ENCODE data around the gene ASIC2.
A peak's percentile ranks its signal among the peaks of the same experiment; 100 is the strongest.

Gene ASIC2

DNA sequence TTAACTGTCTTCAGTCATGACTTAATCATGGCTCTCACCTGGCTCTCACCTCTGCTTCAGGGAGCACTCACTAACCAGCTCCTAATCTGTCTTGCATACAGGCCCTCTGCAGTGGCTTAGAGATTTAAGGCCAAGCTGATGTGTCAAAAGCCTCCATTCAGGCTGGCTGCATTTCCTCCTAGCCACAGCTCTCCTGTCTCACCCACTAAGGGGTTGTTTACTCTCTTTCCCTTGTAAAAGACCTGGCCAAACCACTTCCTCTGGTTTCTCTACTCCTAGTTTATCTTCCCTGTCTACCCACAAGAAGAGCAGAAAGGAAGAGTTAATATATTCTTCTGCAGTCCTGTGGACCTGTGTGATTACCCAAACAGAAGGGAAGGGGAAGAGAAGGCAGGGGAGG, 9.3 kb upstream of the ASIC2 start:
- TF ChIP-seq, protein P1, sequence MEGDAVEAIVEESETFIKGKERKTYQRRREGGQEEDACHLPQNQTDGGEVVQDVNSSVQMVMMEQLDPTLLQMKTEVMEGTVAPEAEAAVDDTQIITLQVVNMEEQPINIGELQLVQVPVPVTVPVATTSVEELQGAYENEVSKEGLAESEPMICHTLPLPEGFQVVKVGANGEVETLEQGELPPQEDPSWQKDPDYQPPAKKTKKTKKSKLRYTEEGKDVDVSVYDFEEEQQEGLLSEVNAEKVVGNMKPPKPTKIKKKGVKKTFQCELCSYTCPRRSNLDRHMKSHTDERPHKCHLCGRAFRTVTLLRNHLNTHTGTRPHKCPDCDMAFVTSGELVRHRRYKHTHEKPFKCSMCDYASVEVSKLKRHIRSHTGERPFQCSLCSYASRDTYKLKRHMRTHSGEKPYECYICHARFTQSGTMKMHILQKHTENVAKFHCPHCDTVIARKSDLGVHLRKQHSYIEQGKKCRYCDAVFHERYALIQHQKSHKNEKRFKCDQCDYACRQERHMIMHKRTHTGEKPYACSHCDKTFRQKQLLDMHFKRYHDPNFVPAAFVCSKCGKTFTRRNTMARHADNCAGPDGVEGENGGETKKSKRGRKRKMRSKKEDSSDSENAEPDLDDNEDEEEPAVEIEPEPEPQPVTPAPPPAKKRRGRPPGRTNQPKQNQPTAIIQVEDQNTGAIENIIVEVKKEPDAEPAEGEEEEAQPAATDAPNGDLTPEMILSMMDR (IDR thresholded peaks at IDR 0.05; ENCODE audit: insufficient read depth, low read depth, low read length, missing control alignments): no peak
- no peak overlapping the region for H3K4me3 ChIP-seq (ENCODE audit: low read length)
- no peak for DNase-seq (ENCODE audit: low read depth)

DNA sequence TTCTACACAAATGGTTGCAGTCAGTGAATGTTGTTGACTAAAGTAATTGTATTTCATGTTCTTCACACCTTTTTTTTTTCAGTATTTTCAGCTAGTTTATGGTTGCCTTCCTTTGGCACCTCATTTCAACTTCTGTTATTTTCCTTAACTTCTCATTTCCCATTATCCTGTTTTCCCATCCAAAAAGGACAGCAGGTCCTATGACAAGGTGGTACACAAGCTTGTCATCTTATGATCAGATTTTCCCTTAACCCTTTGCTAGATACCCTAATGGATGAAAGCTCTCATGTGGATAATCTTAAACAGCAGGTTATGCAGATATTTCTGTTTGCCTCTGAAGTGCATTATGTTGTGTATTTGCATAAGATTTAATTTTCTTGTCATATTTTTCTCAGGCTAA, 7.1 kb upstream of the ASIC2 start:
- DNase-seq (ENCODE audit: low read depth): no peak
- TF ChIP-seq, protein P1 (IDR thresholded peaks at IDR 0.05; ENCODE audit: insufficient read depth, low read depth, low read length, missing control alignments): no peak
- no peak overlapping the region for H3K4me3 ChIP-seq (ENCODE audit: low read length)

DNA sequence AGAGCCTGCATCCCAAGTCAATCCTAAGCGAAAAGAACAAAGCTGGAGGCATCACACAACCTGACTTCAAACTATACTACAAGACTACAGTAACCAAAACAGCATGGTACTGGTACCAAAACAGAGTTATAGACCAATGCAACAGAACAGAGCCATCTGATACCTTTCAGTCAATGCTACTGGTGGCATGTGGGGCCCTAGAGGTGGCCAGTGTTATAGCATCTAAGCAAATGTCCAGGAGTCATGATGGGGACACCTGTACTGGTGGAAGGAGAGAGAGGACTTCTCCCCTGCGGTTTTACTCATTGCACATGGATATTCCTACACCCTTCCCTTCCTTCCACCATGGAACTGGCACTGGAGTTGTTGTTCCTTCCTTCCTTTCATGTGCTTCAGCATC, 6.0 kb upstream of the ASIC2 start:
- TF ChIP-seq, protein P1 (IDR thresholded peaks at IDR 0.05; ENCODE audit: insufficient read depth, low read depth, low read length, missing control alignments): no peak
- DNase-seq (ENCODE audit: low read depth): no peak
- H3K4me3 ChIP-seq (ENCODE audit: low read length): no peak overlapping the region

DNA sequence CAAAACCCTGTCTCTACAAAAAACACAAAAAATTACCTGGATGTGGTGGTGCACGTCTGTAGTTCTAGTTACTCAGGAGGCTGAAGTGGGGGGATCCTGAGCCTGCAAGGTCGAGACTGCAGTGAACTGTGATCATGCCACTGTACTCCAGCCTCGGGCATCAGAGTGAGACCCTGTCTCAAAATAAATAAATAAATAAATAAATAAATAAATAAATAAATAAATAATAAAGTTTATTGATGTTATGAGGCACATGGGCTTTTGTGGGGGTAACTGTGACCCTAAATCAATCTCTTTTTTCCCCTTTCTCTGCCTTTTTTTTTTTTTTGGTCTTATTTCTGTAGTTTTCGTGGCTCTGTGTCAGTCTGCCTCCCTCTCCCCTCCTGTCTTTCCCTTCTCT, 4.5 kb upstream of the ASIC2 start:
- TF ChIP-seq, protein P1 (IDR thresholded peaks at IDR 0.05; ENCODE audit: insufficient read depth, low read depth, low read length, missing control alignments): no peak
- no peak for DNase-seq (ENCODE audit: low read depth)
- no peak overlapping the region for H3K4me3 ChIP-seq (ENCODE audit: low read length)

DNA sequence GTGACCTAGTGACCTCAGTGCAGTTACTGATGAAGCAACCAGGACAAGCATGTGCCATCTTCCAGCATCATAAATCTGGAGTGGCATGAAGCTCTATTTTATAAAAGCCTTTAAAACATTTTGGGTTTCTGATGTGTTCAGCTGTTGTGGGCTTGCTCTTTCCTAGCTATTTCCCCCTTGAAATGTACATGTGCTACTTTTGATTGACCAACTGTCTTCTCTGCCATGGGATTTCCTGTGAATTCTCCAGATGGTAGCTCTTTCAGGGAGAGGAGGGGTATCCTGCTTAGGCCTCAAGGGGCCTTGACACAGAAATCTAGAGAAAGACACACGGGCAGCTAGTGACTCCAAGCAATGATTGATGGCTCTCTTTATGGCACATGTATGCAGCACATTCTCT, 1.9 kb upstream of the ASIC2 start:
- no peak overlapping the region for H3K4me3 ChIP-seq (ENCODE audit: low read length)
- TF ChIP-seq, protein P1 (IDR thresholded peaks at IDR 0.05; ENCODE audit: insufficient read depth, low read depth, low read length, missing control alignments): no peak
- DNase-seq (ENCODE audit: low read depth): no peak

DNA sequence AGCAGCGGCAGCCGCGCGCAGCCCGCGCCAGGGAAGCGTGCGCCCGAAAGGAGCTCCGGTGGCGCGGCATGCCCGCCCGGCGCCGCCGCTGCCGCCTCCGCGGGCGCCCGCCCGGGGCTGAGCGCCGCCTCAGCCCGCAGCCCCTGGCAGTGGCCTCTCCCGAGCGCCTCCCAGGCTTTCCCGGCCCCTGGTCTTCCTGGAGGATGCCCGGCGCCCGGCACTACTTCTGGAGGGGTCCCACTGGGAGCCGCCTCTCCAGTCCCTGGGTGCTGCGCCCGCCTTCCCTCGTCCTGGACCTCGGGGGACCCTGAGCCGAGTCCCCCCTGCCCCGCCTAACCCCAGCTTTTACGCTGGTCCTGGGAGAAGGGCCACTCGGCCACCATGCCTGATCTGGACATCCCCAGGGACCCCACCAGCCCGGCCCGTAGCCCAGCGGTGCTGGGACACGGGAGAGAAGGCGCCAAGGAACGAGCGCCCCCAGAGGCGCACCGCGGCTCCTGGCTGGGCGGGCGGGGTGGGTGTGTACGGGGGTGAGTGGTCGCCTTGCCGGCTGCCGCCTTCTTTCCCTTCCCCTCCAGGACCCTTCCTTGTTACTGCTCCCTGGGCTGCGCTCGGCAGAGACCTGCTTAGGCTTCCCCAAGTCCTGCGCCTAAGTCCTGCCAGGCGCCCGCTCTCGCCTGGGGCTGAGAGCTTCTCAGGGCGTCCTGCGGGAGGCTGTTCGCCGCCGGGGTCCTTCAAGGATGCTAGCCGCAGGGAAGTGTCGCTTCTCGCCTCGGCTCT, 704 bp downstream of the ASIC2 start:
- TF ChIP-seq, protein P1 (IDR thresholded peaks at IDR 0.05; ENCODE audit: insufficient read depth, low read depth, low read length, missing control alignments): peak; percentile 38
- peak; percentile 45 for DNase-seq (ENCODE audit: low read depth)
- peak overlapping the region; percentile 37 for H3K4me3 ChIP-seq (ENCODE audit: low read length)
